PC-3 (cell line): ENCODE data around the gene PAQR9. TPM values are rescaled to one million over a fixed set of nuclear protein-coding genes. Genes with fewer than 3 reads are reported as not detected.

Experiments used
- ATAC-seq: fragments of 200-7000 bp; cut with Tn5 transposase; 2 replicates; pipeline ENCODE4 v1.9.1; 2020; ENCODE audit warnings: mild to moderate bottlenecking, moderate library complexity
- BruUV-seq: library from RNA; stranded (reverse); fragments of 400-500 nt; replicated peaks from 2 replicates; lab custom pipeline; 2021; lab: Mats Ljungman, UMichigan
- CTCF ChIA-PET: fragments of 300-600 bp; sonication (Branson Sonifier 250); formaldehyde crosslinking; loops from one replicate; lab custom pipeline; 2022; ENCODE audit warnings: antibody characterized with exemption; lab: Charles Lee
- POLR2A ChIA-PET: fragments of 300-600 bp; sonication (Branson Sonifier 250); formaldehyde crosslinking; loops from one replicate; lab custom pipeline; 2022; ENCODE audit warnings: antibody characterized with exemption; ENCODE audit not compliant: unreplicated experiment; lab: Charles Lee
- DNase-seq: peaks from one replicate; pipeline ENCODE4 v3.0.0-alpha.2; 2015
- H2AFZ ChIP-seq: fragments of 300-600 bp; sonication (generic); 2 replicates; pipeline ENCODE4 v1.6.0; 2016; ENCODE audit warnings: antibody characterized with exemption, low read length
- H3F3A ChIP-seq: fragments of 300-600 bp; sonication (generic); one replicate; pipeline ENCODE4 v1.6.0; 2017; ENCODE audit warnings: antibody characterized with exemption, low read length, control low read depth, mild to moderate bottlenecking; ENCODE audit not compliant: unreplicated experiment
- H3K27ac ChIP-seq: fragments of 300-600 bp; sonication (generic); 2 replicates; pipeline ENCODE4 v1.5.1; 2016; ENCODE audit warnings: mild to moderate bottlenecking, low read length
- H3K27me3 ChIP-seq: fragments of 300-600 bp; sonication (generic); 2 replicates; pipeline ENCODE4 v1.6.1; 2016; ENCODE audit warnings: low read length, mixed read lengths
- H3K36me3 ChIP-seq: fragments of 300-600 bp; sonication (generic); 2 replicates; pipeline ENCODE4 v1.6.1; 2016; ENCODE audit warnings: low read depth, mixed run types, low read length, mixed read lengths
- H3K4me1 ChIP-seq: fragments of 300-600 bp; sonication (generic); 2 replicates; pipeline ENCODE4 v1.5.1; 2016; ENCODE audit warnings: low read length; ENCODE audit not compliant: insufficient read depth
- H3K4me2 ChIP-seq: fragments of 300-600 bp; sonication (generic); 2 replicates; pipeline ENCODE4 v1.6.0; 2016; ENCODE audit warnings: low read length
- H3K4me3 ChIP-seq: fragments of 300-600 bp; sonication (generic); 2 replicates; pipeline ENCODE4 v1.5.1; 2016; ENCODE audit warnings: mild to moderate bottlenecking, low read length, mixed read lengths
- H3K79me2 ChIP-seq: fragments of 300-600 bp; sonication (generic); 2 replicates; pipeline ENCODE4 v1.6.1; 2017; ENCODE audit warnings: low read length, mixed read lengths
- H3K9ac ChIP-seq: fragments of 300-600 bp; sonication (generic); 2 replicates; pipeline ENCODE4 v1.6.0; 2016; ENCODE audit warnings: mild to moderate bottlenecking, low read length
- H3K9me2 ChIP-seq: fragments of 300-600 bp; sonication (generic); replicated peaks from 2 replicates; pipeline ENCODE4 v1.6.1; 2016; ENCODE audit warnings: mixed run types, low read length, mixed read lengths
- H3K9me3 ChIP-seq: fragments of 300-600 bp; sonication (generic); 2 replicates; pipeline ENCODE4 v1.6.1; 2016; ENCODE audit warnings: low read length, mixed read lengths
- H4K20me1 ChIP-seq: fragments of 300-600 bp; sonication (generic); 2 replicates; pipeline ENCODE4 v1.6.1; 2016; ENCODE audit warnings: low read length, mixed read lengths
- CTCF ChIP-seq: fragments of 300-600 bp; sonication (generic); conservative IDR thresholded peaks from 2 replicates; pipeline ENCODE4 v1.5.1; 2017; ENCODE audit warnings: antibody characterized with exemption, low read depth, mild to moderate bottlenecking, low read length
- EZH2 ChIP-seq: fragments of 300-600 bp; sonication (generic); IDR thresholded peaks from one replicate; pipeline ENCODE4 v1.6.1; 2017; ENCODE audit warnings: antibody characterized with exemption, mild to moderate bottlenecking, low read length; ENCODE audit not compliant: unreplicated experiment
- EZH2phosphoT487 ChIP-seq: fragments of 300-600 bp; sonication (generic); IDR thresholded peaks from 2 replicates; pipeline ENCODE4 v1.6.1; 2018; ENCODE audit warnings: mild to moderate bottlenecking, antibody characterized with exemption, low read length, borderline replicate concordance
- intact Hi-C: fragments of 100-400 bp; cut with micrococcal nuclease; formaldehyde crosslinking; loops from 2 replicates; pipeline ENCODE4 v1.9.0; 2023
- total RNA-seq: library from RNA; depleted of rRNA; stranded (reverse); fragments of >200 nt; gene quantifications from 2 replicates; pipeline ENCODE4 v1.2.3, GENCODE V29; 2014

The PAQR9 gene
- total RNA-seq, 1 experiment from 2014 or later = not detected

- ChIA-PET CTCF (no interaction called here), POLR2A (no interaction called here)
- intact Hi-C loops = no loop called here
- Histone ChIP-seq H3K9me3 (no peaks in the 10 kb centered on the region), H3K27me3 (0 out of 2 replicates have a peak, but pooled peaks cover 3% of the 10 kb centered on the region), H3K9ac (no peak overlapping the region), H3K4me2 (peak overlapping the region; percentile 84), H3K36me3 (no peaks in the 10 kb centered on the region), H3F3A (no peaks in the 10 kb centered on the region), H3K9me2 (no peaks in the 10 kb centered on the region), H3K4me3 (peak overlapping the region; percentile 66; the same call in 1 of the 2 replicates), H2AFZ (peak overlapping the region; percentile 30; the same call in 1 of the 2 replicates), H4K20me1 (no peaks in the 10 kb centered on the region), H3K4me1 (peaks cover 22% of the 10 kb centered on the region), H3K27ac (no peak overlapping the region), H3K79me2 (no peaks in the 10 kb centered on the region)
- no peak for ATAC-seq
- no peak for DNase-seq
- BruUV-seq = no TSS peak
- TF ChIP-seq EZH2phosphoT487 = no peak
- no peak for TF ChIP-seq EZH2
These were observed 797 bp downstream of the PAQR9 start for GRCh38 chr3:142962520-142963233.

- H3K79me2 ChIP-seq = no peaks in the 10 kb centered on the region
- no peaks in the 10 kb centered on the region for H3F3A ChIP-seq
- intact Hi-C loops = no loop called here
- H3K27me3 ChIP-seq = 0 out of 2 replicates have a peak, but pooled peaks cover 3% of the 10 kb centered on the region
- H3K9ac ChIP-seq = no peak overlapping the region
- no peaks in the 10 kb centered on the region for H3K9me3 ChIP-seq
- TF ChIP-seq EZH2phosphoT487 (no peak), EZH2 (no peak), CTCF (no peak)
- no peak overlapping the region for H3K4me3 ChIP-seq
- POLR2A ChIA-PET = no interaction called here
- ATAC-seq = no peak
- peaks cover 22% of the 10 kb centered on the region for H3K4me1 ChIP-seq
- no peak overlapping the region for H3K4me2 ChIP-seq
- no TSS peak for BruUV-seq
- DNase-seq = no peak
- H3K9me2 ChIP-seq = no peaks in the 10 kb centered on the region
- CTCF ChIA-PET = no interaction called here
- H4K20me1 ChIP-seq = no peaks in the 10 kb centered on the region
- no peak overlapping the region for H3K27ac ChIP-seq
- no peaks in the 10 kb centered on the region for H3K36me3 ChIP-seq
- H2AFZ ChIP-seq = no peak overlapping the region
These were observed 1.3 kb downstream of the PAQR9 start for GRCh38 chr3:142962175-142962519.

GRCh38 chr3:142961539-142961938, 1.9 kb downstream of the PAQR9 start:
- ChIA-PET POLR2A (no interaction called here), CTCF (no interaction called here)
- H3K36me3 ChIP-seq = no peaks in the 10 kb centered on the region
- no peaks in the 10 kb centered on the region for H3K79me2 ChIP-seq
- TF ChIP-seq EZH2 (no peak), CTCF (no peak), EZH2phosphoT487 (no peak)
- intact Hi-C loops = no loop called here
- BruUV-seq = no TSS peak
- no peak overlapping the region for H2AFZ ChIP-seq
- H3K9ac ChIP-seq = no peak overlapping the region
- H3K4me2 ChIP-seq = no peak overlapping the region
- DNase-seq (no peak), ATAC-seq (no peak)
- H3K27me3 ChIP-seq = 0 out of 2 replicates have a peak, but pooled peaks cover 3% of the 10 kb centered on the region
- no peak overlapping the region for H3K27ac ChIP-seq
- no peaks in the 10 kb centered on the region for H3F3A ChIP-seq
- no peak overlapping the region for H3K4me3 ChIP-seq
- peaks cover 22% of the 10 kb centered on the region for H3K4me1 ChIP-seq
- no peaks in the 10 kb centered on the region for H3K9me3 ChIP-seq
- no peaks in the 10 kb centered on the region for H4K20me1 ChIP-seq
- no peaks in the 10 kb centered on the region for H3K9me2 ChIP-seq
